Smooth muscle cell (in vitro differentiated cells): ENCODE results near the gene FBXL17. TPM values are rescaled to one million over a fixed set of nuclear protein-coding genes. Genes with fewer than 3 reads are reported as not detected.

Source experiments
- DNase-seq: peaks from one replicate; lab custom pipeline; 2025; ENCODE audit not compliant: unreplicated experiment; lab: John Stamatoyannopoulos, UW
- H2AFZ ChIP-seq: fragments of 200-600 bp; sonication (generic); 2 replicates; pipeline ENCODE4 v1.6.0; 2016; ENCODE audit warnings: antibody characterized with exemption, low read depth, mild to moderate bottlenecking
- H3F3A ChIP-seq: fragments of 200-600 bp; sonication (generic); 2 replicates; pipeline ENCODE4 v1.6.0; 2017; ENCODE audit warnings: antibody characterized with exemption, low read depth
- H3K27ac ChIP-seq: fragments of 200-600 bp; sonication (generic); 2 replicates; pipeline ENCODE4 v1.5.1; 2016; ENCODE audit warnings: low read depth, mild to moderate bottlenecking
- H3K27me3 ChIP-seq: fragments of 200-600 bp; sonication (generic); 2 replicates; pipeline ENCODE4 v1.6.1; 2016; ENCODE audit warnings: low read depth, mild to moderate bottlenecking
- H3K36me3 ChIP-seq: fragments of 200-600 bp; sonication (generic); 2 replicates; pipeline ENCODE4 v1.5.1; 2016; ENCODE audit warnings: low read depth
- H3K4me1 ChIP-seq: fragments of 200-600 bp; sonication (generic); 2 replicates; pipeline ENCODE4 v1.5.1; 2016; ENCODE audit warnings: low read depth
- H3K4me2 ChIP-seq: fragments of 200-600 bp; sonication (generic); 2 replicates; pipeline ENCODE4 v1.6.0; 2016; ENCODE audit warnings: mild to moderate bottlenecking
- H3K4me3 ChIP-seq: fragments of 200-600 bp; sonication (generic); 2 replicates; pipeline ENCODE4 v1.5.1; 2016; ENCODE audit warnings: mild to moderate bottlenecking
- H3K79me2 ChIP-seq: fragments of 200-600 bp; sonication (generic); 2 replicates; pipeline ENCODE4 v1.6.0; 2016; ENCODE audit warnings: low read depth, mild to moderate bottlenecking
- H3K9ac ChIP-seq: fragments of 200-600 bp; sonication (generic); 2 replicates; pipeline ENCODE4 v1.6.0; 2016; ENCODE audit warnings: low read depth
- H3K9me3 ChIP-seq: fragments of 200-600 bp; sonication (generic); replicated peaks from 2 replicates; pipeline ENCODE4 v1.5.1; 2016; ENCODE audit warnings: low read depth
- H4K20me1 ChIP-seq: fragments of 200-600 bp; sonication (generic); 2 replicates; pipeline ENCODE4 v1.6.0; 2016; ENCODE audit warnings: low read depth
- CTCF ChIP-seq: fragments of 200-600 bp; sonication (generic); IDR thresholded peaks from 2 replicates; pipeline ENCODE4 v1.5.1; 2017; ENCODE audit warnings: borderline replicate concordance, mild to moderate bottlenecking, antibody characterized with exemption; ENCODE audit not compliant: insufficient read depth, poor library complexity, severe bottlenecking
- WGBS: methylation state at CpG from one replicate; pipeline ENCODE4 v1.1.7; 2016; ENCODE audit warnings: low lambda C conversion rate; 5-methylcytosine and 5-hydroxymethylcytosine counted together
- polyA plus RNA-seq: library from polyadenylated mRNA; unstranded; fragments of >200 nt; fragmentation: Nextera tagmentation; extraction: Ambion mirVana; gene quantifications from 2 replicates; pipeline ENCODE4 v1.2.1, GENCODE V29; 2016
- total RNA-seq: library from RNA; depleted of rRNA; stranded (reverse); fragments of >200 nt; gene quantifications from 2 replicates; pipeline ENCODE4 v1.2.3, GENCODE V29; 2014

The FBXL17 gene
- total and polyA plus RNA-seq, 2 experiments from 2014 or later = 5.4 to 16.0 TPM

DNA sequence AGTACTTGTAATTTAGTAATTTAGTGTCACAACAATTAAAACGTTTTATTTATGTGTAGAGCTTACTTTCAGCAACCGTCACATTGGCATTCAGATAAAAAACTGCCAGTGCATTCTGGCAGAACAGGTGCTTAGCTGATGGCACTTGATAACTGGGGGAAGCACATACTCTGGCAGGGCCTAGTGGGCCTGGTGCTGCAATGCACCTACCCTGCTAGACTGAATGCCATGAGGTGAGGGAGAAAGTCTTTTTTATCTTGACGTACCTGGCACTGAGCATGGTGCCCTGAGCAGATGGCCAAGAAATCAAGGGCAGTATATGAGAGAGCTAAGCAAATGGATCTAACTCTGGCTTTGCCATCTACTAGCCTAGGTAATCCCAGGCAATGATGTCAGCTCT lies 430.6 kb downstream of the FBXL17 start:
- Histone ChIP-seq H2AFZ (no peak overlapping the region), H3K4me2 (no peak overlapping the region), H3K9ac (no peak overlapping the region), H3K9me3 (no peaks in the 10 kb centered on the region), H3K4me1 (peaks cover 16% of the 10 kb centered on the region), H4K20me1 (no peaks in the 10 kb centered on the region), H3K4me3 (no peak overlapping the region), H3F3A (no peaks in the 10 kb centered on the region), H3K79me2 (no peaks in the 10 kb centered on the region), H3K27ac (no peak overlapping the region), H3K36me3 (no peaks in the 10 kb centered on the region), H3K27me3 (no peaks in the 10 kb centered on the region)
- TF ChIP-seq CTCF = no peak
- 85% methylated on average over 3 of the region's 3 CpGs for WGBS
- no peak for DNase-seq

DNA sequence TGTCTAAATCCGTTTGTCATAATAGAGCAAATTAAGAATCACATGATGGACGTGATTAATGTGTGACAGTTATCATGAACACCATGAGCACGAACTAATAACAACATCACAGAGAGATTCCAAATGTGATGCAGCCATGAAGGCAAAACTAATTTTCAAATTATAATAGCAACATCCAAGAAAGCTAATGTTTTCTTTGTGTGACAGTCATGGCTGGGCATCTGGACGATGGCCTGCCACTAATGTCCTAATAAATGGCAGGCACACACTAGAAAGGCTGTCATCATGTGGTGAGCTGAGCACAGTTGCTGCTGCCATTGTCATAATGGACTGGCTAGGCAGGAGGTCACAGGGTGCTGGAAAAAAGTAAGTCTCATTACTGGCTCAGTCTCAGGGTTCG lies 431.1 kb downstream of the FBXL17 start:
- no peaks in the 10 kb centered on the region for H3K36me3 ChIP-seq
- no peak overlapping the region for H2AFZ ChIP-seq
- H3K79me2 ChIP-seq = no peaks in the 10 kb centered on the region
- no peaks in the 10 kb centered on the region for H3K27me3 ChIP-seq
- no peak for DNase-seq
- peaks cover 11% of the 10 kb centered on the region for H3K4me1 ChIP-seq
- no peak overlapping the region for H3K4me3 ChIP-seq
- no peaks in the 10 kb centered on the region for H4K20me1 ChIP-seq
- no peak for TF ChIP-seq CTCF
- no peaks in the 10 kb centered on the region for H3K9me3 ChIP-seq
- H3F3A ChIP-seq = no peaks in the 10 kb centered on the region
- no peak overlapping the region for H3K9ac ChIP-seq
- no peak overlapping the region for H3K4me2 ChIP-seq
- 93% methylated on average over 5 of the region's 5 CpGs for WGBS
- no peak overlapping the region for H3K27ac ChIP-seq

GRCh38 chr5:107949688-107950341 lies 432.1 kb downstream of the FBXL17 start:
- Histone ChIP-seq H3F3A (no peaks in the 10 kb centered on the region), H3K4me1 (peaks cover 2% of the 10 kb centered on the region), H3K79me2 (no peaks in the 10 kb centered on the region), H3K9me3 (no peaks in the 10 kb centered on the region), H3K4me3 (no peak overlapping the region), H4K20me1 (no peaks in the 10 kb centered on the region), H2AFZ (no peak overlapping the region), H3K4me2 (no peak overlapping the region), H3K27me3 (no peaks in the 10 kb centered on the region), H3K9ac (no peak overlapping the region), H3K27ac (no peak overlapping the region), H3K36me3 (no peaks in the 10 kb centered on the region)
- 79% methylated on average over 6 of the region's 6 CpGs for WGBS
- no peak for TF ChIP-seq CTCF
- DNase-seq = no peak

DNA sequence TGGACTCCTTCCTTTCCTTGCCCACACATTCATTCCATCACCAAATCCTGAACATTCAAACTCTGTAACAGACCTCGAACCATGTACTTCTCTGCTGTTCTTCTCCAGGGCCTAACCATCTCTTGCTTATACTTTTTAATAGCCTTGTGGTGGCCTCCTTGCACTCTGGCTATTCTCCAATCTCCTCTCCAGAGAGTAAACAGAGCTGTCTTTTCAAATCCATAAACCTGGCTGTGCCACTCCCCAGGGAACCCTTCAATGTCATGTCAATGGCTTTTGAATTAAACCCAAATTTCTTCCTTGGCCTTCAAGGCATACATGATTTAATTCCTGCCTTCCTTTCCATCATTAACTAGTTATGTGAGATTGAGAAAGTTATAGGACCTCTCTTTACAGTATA lies 433.5 kb downstream of the FBXL17 start:
- no peak for TF ChIP-seq CTCF
- Histone ChIP-seq H3K79me2 (no peaks in the 10 kb centered on the region), H3K4me1 (no peaks in the 10 kb centered on the region), H2AFZ (no peak overlapping the region), H3F3A (no peaks in the 10 kb centered on the region), H3K27me3 (no peaks in the 10 kb centered on the region), H4K20me1 (no peaks in the 10 kb centered on the region), H3K9me3 (no peaks in the 10 kb centered on the region), H3K4me3 (no peak overlapping the region), H3K9ac (no peak overlapping the region), H3K27ac (no peak overlapping the region), H3K36me3 (no peaks in the 10 kb centered on the region), H3K4me2 (no peak overlapping the region)
- no peak for DNase-seq
- WGBS = 95% methylated on average over 1 of the region's 1 CpG
